ENCODE results near the gene LNP1. TPM values are rescaled to one million over a fixed set of nuclear protein-coding genes. Genes with fewer than 3 reads are reported as not detected.

The LNP1 gene
- total and polyA plus RNA-seq, 2 of the 13 experiments (the other 11 are each of a cell fraction or from before 2014, with no cell fraction given), result 3.6 to 7.0 TPM

DNA sequence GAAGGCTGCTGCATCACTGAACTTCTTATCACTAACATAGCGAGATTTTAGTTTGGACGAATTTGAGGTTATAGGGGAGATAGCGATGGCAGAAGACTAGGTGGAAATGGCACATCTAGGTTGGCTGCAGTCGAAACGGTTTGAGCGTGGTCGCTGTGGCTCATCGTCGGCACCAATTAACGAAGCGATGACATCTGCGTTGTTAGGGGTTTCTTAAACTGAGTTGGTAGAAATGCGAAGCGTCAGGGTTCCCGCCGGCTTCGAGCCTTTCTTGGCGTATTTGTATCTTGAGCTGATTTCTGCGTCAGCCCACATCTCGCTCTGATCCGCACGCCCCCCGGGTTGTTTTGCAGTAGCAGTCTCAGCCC lies 319 bp downstream of the LNP1 start (continued):
- TF ChIP-seq, protein P1, sequence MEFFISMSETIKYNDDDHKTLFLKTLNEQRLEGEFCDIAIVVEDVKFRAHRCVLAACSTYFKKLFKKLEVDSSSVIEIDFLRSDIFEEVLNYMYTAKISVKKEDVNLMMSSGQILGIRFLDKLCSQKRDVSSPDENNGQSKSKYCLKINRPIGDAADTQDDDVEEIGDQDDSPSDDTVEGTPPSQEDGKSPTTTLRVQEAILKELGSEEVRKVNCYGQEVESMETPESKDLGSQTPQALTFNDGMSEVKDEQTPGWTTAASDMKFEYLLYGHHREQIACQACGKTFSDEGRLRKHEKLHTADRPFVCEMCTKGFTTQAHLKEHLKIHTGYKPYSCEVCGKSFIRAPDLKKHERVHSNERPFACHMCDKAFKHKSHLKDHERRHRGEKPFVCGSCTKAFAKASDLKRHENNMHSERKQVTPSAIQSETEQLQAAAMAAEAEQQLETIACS (CRISPR knock-in tag; IDR thresholded peaks at IDR 0.05), result no peak
- no peak for TF ChIP-seq ZNF777 (CRISPR knock-in tag; IDR thresholded peaks at IDR 0.05)
- TF ChIP-seq NFIC (IDR thresholded peaks at IDR 0.05; ENCODE audit: low read length), result peak; percentile 9; the same call in 1 of the 2 replicates
- no peak for TF ChIP-seq ELF4 (CRISPR knock-in tag; IDR thresholded peaks at IDR 0.05; ENCODE audit: borderline replicate concordance)
- TF ChIP-seq CENPT (CRISPR knock-in tag; IDR thresholded peaks at IDR 0.05; ENCODE audit: low read depth), result no peak
- no peak for TF ChIP-seq ZNF766 (CRISPR knock-in tag; IDR thresholded peaks at IDR 0.05; ENCODE audit: borderline replicate concordance)
- peak; percentile 2; the same call in 1 of the 2 replicates for TF ChIP-seq CCDC6 (CRISPR knock-in tag; IDR thresholded peaks at IDR 0.05)
- no peak for TF ChIP-seq ZNF354B (CRISPR knock-in tag; IDR thresholded peaks at IDR 0.05)
- no peak for TF ChIP-seq ZNF562 (CRISPR knock-in tag; IDR thresholded peaks at IDR 0.05; ENCODE audit: borderline replicate concordance)
- TF ChIP-seq, protein P2, sequence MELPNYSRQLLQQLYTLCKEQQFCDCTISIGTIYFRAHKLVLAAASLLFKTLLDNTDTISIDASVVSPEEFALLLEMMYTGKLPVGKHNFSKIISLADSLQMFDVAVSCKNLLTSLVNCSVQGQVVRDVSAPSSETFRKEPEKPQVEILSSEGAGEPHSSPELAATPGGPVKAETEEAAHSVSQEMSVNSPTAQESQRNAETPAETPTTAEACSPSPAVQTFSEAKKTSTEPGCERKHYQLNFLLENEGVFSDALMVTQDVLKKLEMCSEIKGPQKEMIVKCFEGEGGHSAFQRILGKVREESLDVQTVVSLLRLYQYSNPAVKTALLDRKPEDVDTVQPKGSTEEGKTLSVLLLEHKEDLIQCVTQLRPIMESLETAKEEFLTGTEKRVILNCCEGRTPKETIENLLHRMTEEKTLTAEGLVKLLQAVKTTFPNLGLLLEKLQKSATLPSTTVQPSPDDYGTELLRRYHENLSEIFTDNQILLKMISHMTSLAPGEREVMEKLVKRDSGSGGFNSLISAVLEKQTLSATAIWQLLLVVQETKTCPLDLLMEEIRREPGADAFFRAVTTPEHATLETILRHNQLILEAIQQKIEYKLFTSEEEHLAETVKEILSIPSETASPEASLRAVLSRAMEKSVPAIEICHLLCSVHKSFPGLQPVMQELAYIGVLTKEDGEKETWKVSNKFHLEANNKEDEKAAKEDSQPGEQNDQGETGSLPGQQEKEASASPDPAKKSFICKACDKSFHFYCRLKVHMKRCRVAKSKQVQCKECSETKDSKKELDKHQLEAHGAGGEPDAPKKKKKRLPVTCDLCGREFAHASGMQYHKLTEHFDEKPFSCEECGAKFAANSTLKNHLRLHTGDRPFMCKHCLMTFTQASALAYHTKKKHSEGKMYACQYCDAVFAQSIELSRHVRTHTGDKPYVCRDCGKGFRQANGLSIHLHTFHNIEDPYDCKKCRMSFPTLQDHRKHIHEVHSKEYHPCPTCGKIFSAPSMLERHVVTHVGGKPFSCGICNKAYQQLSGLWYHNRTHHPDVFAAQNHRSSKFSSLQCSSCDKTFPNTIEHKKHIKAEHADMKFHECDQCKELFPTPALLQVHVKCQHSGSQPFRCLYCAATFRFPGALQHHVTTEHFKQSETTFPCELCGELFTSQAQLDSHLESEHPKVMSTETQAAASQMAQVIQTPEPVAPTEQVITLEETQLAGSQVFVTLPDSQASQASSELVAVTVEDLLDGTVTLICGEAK (IDR thresholded peaks at IDR 0.05), result no peak
- TF ChIP-seq, protein P2 (CRISPR knock-in tag; IDR thresholded peaks at IDR 0.05), result 0 out of 2 replicates have a peak, but pooled peaks have one; percentile 17
- peak; percentile 32; the same call in 1 of the 2 replicates for TF ChIP-seq ZNF747 (CRISPR knock-in tag; IDR thresholded peaks at IDR 0.05; ENCODE audit: borderline replicate concordance)
- TF ChIP-seq NR2F2 (IDR thresholded peaks at IDR 0.05; ENCODE audit: borderline replicate concordance, low read depth), result 0 out of 2 replicates have a peak, but pooled peaks have one; percentile 33
- TF ChIP-seq, protein P3, sequence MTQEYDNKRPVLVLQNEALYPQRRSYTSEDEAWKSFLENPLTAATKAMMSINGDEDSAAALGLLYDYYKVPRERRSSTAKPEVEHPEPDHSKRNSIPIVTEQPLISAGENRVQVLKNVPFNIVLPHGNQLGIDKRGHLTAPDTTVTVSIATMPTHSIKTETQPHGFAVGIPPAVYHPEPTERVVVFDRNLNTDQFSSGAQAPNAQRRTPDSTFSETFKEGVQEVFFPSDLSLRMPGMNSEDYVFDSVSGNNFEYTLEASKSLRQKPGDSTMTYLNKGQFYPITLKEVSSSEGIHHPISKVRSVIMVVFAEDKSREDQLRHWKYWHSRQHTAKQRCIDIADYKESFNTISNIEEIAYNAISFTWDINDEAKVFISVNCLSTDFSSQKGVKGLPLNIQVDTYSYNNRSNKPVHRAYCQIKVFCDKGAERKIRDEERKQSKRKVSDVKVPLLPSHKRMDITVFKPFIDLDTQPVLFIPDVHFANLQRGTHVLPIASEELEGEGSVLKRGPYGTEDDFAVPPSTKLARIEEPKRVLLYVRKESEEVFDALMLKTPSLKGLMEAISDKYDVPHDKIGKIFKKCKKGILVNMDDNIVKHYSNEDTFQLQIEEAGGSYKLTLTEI (CRISPR knock-in tag; conservative IDR thresholded peaks at IDR 0.05), result no peak
- 0 out of 2 replicates have a peak, but pooled peaks have one; percentile 42 for TF ChIP-seq RNF2 (conservative IDR thresholded peaks at IDR 0.05; ENCODE audit: low read depth)
- TF ChIP-seq ZNF205 (CRISPR knock-in tag; IDR thresholded peaks at IDR 0.05), result peak; percentile 25; the same call in 1 of the 2 replicates
- peak; percentile 28 for TF ChIP-seq AGO2 (optimal IDR thresholded peaks at IDR 0.05; ENCODE audit: low read depth, low read length)
- 0 out of 2 replicates have a peak, but pooled peaks have one; percentile 5 for TF ChIP-seq ZNF746 (CRISPR knock-in tag; IDR thresholded peaks at IDR 0.05)
